BLaER1 (cell line): Measurements from ENCODE around the gene SNCG.
"Not testable (repeated sequence)": the region's sequence is repeated elsewhere in the genome, so short reads cannot be mapped to it uniquely, and the experiment has no call there.

Experiments used
- H3K27ac ChIP-seq: shearing (Covaris generic); formaldehyde crosslinking; 2 replicates; pipeline ENCODE4 v1.8.1; 2022
- H3K27me3 ChIP-seq: shearing (Covaris generic); formaldehyde crosslinking; 2 replicates; pipeline ENCODE4 v1.8.1; 2022
- H3K36me3 ChIP-seq: shearing (Covaris generic); formaldehyde crosslinking; 2 replicates; pipeline ENCODE4 v1.8.1; 2022
- H3K4me1 ChIP-seq: shearing (Covaris generic); formaldehyde crosslinking; 2 replicates; pipeline ENCODE4 v1.8.1; 2022
- H3K4me2 ChIP-seq: shearing (Covaris generic); formaldehyde crosslinking; 2 replicates; pipeline ENCODE4 v1.8.1; 2022
- H3K4me3 ChIP-seq: shearing (Covaris generic); formaldehyde crosslinking; 2 replicates; pipeline ENCODE4 v1.8.1; 2022
- H3K9ac ChIP-seq: shearing (Covaris generic); formaldehyde crosslinking; 2 replicates; pipeline ENCODE4 v1.8.1; 2022
- H3K9me3 ChIP-seq: shearing (Covaris generic); formaldehyde crosslinking; 2 replicates; pipeline ENCODE4 v1.8.1; 2022
- H4K20me1 ChIP-seq: shearing (Covaris generic); formaldehyde crosslinking; 2 replicates; pipeline ENCODE4 v1.8.1; 2022
- Cebpa-rat ChIP-seq: shearing (Covaris generic); IDR thresholded peaks from 2 replicates; pipeline ENCODE4 v1.8.1; 2022

Gene SNCG

GRCh38 chr10:86992456-86992855 is 34.1 kb downstream of the SNCG start:
- no peak for TF ChIP-seq Cebpa-rat
- Histone ChIP-seq H3K36me3 (no peaks in the 10 kb centered on the region), H3K27ac (no peak overlapping the region), H3K9me3 (no peaks in the 10 kb centered on the region), H3K4me2 (no peak overlapping the region), H4K20me1 (no peaks in the 10 kb centered on the region), H3K4me1 (no peaks in the 10 kb centered on the region), H3K27me3 (no peaks in the 10 kb centered on the region), H3K4me3 (no peak overlapping the region), H3K9ac (no peak overlapping the region)

GRCh38 chr10:86992929-86993328 is 34.5 kb downstream of the SNCG start:
- Histone ChIP-seq H3K9ac (no peak overlapping the region), H4K20me1 (no peaks in the 10 kb centered on the region), H3K9me3 (no peaks in the 10 kb centered on the region), H3K27me3 (no peaks in the 10 kb centered on the region), H3K4me2 (no peak overlapping the region), H3K36me3 (no peaks in the 10 kb centered on the region), H3K27ac (no peak overlapping the region), H3K4me1 (no peaks in the 10 kb centered on the region), H3K4me3 (no peak overlapping the region)
- TF ChIP-seq Cebpa-rat = no peak

GRCh38 chr10:86999802-87000403 is 41.5 kb downstream of the SNCG start:
- not testable (repeated sequence) for H3K4me3 ChIP-seq, H3K4me1 ChIP-seq, H3K4me2 ChIP-seq, H4K20me1 ChIP-seq, H3K36me3 ChIP-seq, H3K27me3 ChIP-seq, H3K9ac ChIP-seq, H3K27ac ChIP-seq, H3K9me3 ChIP-seq

GRCh38 chr10:87000491-87000890 is 42.1 kb downstream of the SNCG start:
- TF ChIP-seq Cebpa-rat = no peak

GRCh38 chr10:87007124-87007523 is 48.7 kb downstream of the SNCG start:
- H3K36me3 ChIP-seq, H3K9me3 ChIP-seq, H4K20me1 ChIP-seq, H3K9ac ChIP-seq, H3K4me1 ChIP-seq, H3K27me3 ChIP-seq, H3K4me2 ChIP-seq, H3K27ac ChIP-seq, H3K4me3 ChIP-seq: not testable (repeated sequence)

More at GRCh38 chr10:87000491-87000890, 42.1 kb downstream of the SNCG start:
- Histone ChIP-seq H3K4me3 (no peak overlapping the region), H3K27ac (no peak overlapping the region), H3K27me3 (no peaks in the 10 kb centered on the region), H3K36me3 (no peaks in the 10 kb centered on the region), H3K9me3 (no peaks in the 10 kb centered on the region), H4K20me1 (no peaks in the 10 kb centered on the region), H3K9ac (no peak overlapping the region), H3K4me1 (no peaks in the 10 kb centered on the region), H3K4me2 (no peak overlapping the region)

GRCh38 chr10:87007674-87008073 is 49.3 kb downstream of the SNCG start:
- H3K36me3 ChIP-seq, H3K4me2 ChIP-seq, H3K4me3 ChIP-seq, H3K27me3 ChIP-seq, H3K9ac ChIP-seq, H3K4me1 ChIP-seq, H3K9me3 ChIP-seq, H3K27ac ChIP-seq, H4K20me1 ChIP-seq: not testable (repeated sequence)

GRCh38 chr10:87008303-87008702 is 49.9 kb downstream of the SNCG start:
- not testable (repeated sequence) for H3K4me2 ChIP-seq, H3K4me1 ChIP-seq, H3K9me3 ChIP-seq, H3K27ac ChIP-seq, H3K36me3 ChIP-seq, H4K20me1 ChIP-seq, H3K27me3 ChIP-seq, H3K4me3 ChIP-seq, H3K9ac ChIP-seq

- not testable (repeated sequence) for H3K27ac ChIP-seq, H3K4me2 ChIP-seq, H4K20me1 ChIP-seq, H3K9ac ChIP-seq, H3K36me3 ChIP-seq, H3K9me3 ChIP-seq, H3K4me3 ChIP-seq, H3K4me1 ChIP-seq, H3K27me3 ChIP-seq
Observed at GRCh38 chr10:87009134-87009696, 50.8 kb downstream of the SNCG start.
